B cell (primary cell): ENCODE measurements around the gene MYH7B. TPM values are rescaled to one million over a fixed set of nuclear protein-coding genes. Genes with fewer than 3 reads are reported as not detected.

ENCODE experiments used
- ATAC-seq: fragments of 200-7000 bp; cut with Tn5 transposase; one replicate; pipeline ENCODE4 v1.10.0; 2021; ENCODE audit warnings: low read depth, mild to moderate bottlenecking, moderate number of reproducible peaks, moderate library complexity
- CTCF ChIA-PET: fragments of 350-600 bp; sonication (Branson Sonifier 250); formaldehyde crosslinking; loops from one replicate; lab custom pipeline; 2021; ENCODE audit warnings: antibody characterized with exemption, inconsistent platforms; lab: Charles Lee
- POLR2A ChIA-PET: fragments of 350-600 bp; sonication (Branson Sonifier 250); formaldehyde crosslinking; loops from one replicate; lab custom pipeline; 2021; ENCODE audit warnings: antibody characterized with exemption; lab: Charles Lee
- DNase-seq: peaks from one replicate; pipeline ENCODE4 v3.0.0; 2013
- H2AFZ ChIP-seq: 2 replicates; pipeline ENCODE4 v1.6.1; 2012; ENCODE audit warnings: mild to moderate bottlenecking, low read depth, low read length; ENCODE audit not compliant: insufficient read depth, poor library complexity, severe bottlenecking
- H3K27ac ChIP-seq, 2 donors: 1 replicate in 1 of 2; 2 replicates in 1 of 2; pipeline ENCODE4 v1.5.1; 2012 to 2013; ENCODE audit warnings: low read length in 2 of 2, mild to moderate bottlenecking in 2 of 2, moderate library complexity in 1 of 2
- H3K27me3 ChIP-seq, 4 experiments: fragments of 200-600 bp in 1 of 4; sonication (generic) in 1 of 4; replicated peaks in 1 of 4; 1 replicate in 2 of 4; 2 replicates in 2 of 4; pipeline versions ENCODE4 v1.6.1 to v1.7.0; 2013 to 2016; ENCODE audit warnings: low read length in 3 of 4, mild to moderate bottlenecking in 2 of 4, mixed read lengths in 1 of 4, moderate library complexity in 1 of 4; ENCODE audit not compliant: insufficient read depth in 4 of 4, control insufficient read depth in 3 of 4; ENCODE audit errors: control extremely low read depth in 1 of 4
- H3K36me3 ChIP-seq, 2 experiments: replicated peaks in 1 of 2; 1 replicate in 1 of 2; 2 replicates in 1 of 2; pipeline versions ENCODE4 v1.6.1 to v1.7.1; 2013; ENCODE audit warnings: low read length in 1 of 2; ENCODE audit not compliant: insufficient read depth in 2 of 2, control insufficient read depth in 1 of 2; ENCODE audit errors: control extremely low read depth in 1 of 2, extremely low read depth in 1 of 2
- H3K4me1 ChIP-seq, 2 donors: fragments of 200-600 bp in 1 of 2; sonication (generic) in 1 of 2; 1 replicate in 1 of 2; 2 replicates in 1 of 2; pipeline versions ENCODE4 v1.5.1 to v1.6.1; 2013 to 2017; ENCODE audit warnings: low read length in 2 of 2; ENCODE audit not compliant: control insufficient read depth in 2 of 2, insufficient read depth in 2 of 2
- H3K4me2 ChIP-seq: replicated peaks from 2 replicates; pipeline ENCODE3; 2012; ENCODE audit warnings: mild to moderate bottlenecking, low read depth, low read length; ENCODE audit not compliant: poor library complexity, severe bottlenecking
- H3K4me3 ChIP-seq, 5 experiments: fragments of 200-600 bp in 1 of 5; sonication (generic) in 1 of 5; 1 replicate in 3 of 5; 2 replicates in 2 of 5; pipeline versions ENCODE4 v1.5.1 to v1.7.0; 2011 to 2016; ENCODE audit warnings: low read length in 4 of 5, mild to moderate bottlenecking in 4 of 5, low read depth in 2 of 5, control low read depth in 1 of 5, moderate library complexity in 1 of 5; ENCODE audit not compliant: insufficient read depth in 1 of 5; ENCODE audit errors: control extremely low read depth in 1 of 5, extremely low read depth in 1 of 5
- H3K79me2 ChIP-seq: fragments of 200-600 bp; sonication (generic); one replicate; pipeline ENCODE4 v1.6.0; 2016; ENCODE audit warnings: low read length; ENCODE audit not compliant: control insufficient read depth, insufficient read depth
- H3K9ac ChIP-seq: fragments of 200-600 bp; sonication (generic); 2 replicates; pipeline ENCODE4 v1.6.1; 2017; ENCODE audit warnings: mild to moderate bottlenecking, low read length, moderate library complexity
- H3K9me3 ChIP-seq, 3 donors: one replicate each; pipeline versions ENCODE4 v1.6.1 to v1.7.1; 2013; ENCODE audit warnings: low read length in 2 of 3; ENCODE audit not compliant: control insufficient read depth in 2 of 3, insufficient read depth in 1 of 3; ENCODE audit errors: control extremely low read depth in 1 of 3
- H4K20me1 ChIP-seq: 2 replicates; pipeline ENCODE4 v1.6.0; 2012; ENCODE audit warnings: mild to moderate bottlenecking, low read length; ENCODE audit not compliant: insufficient read depth, control insufficient read depth, poor library complexity, severe bottlenecking
- H3K27ac Mint-ChIP-seq: one replicate; pipeline ENCODE4 v1.8.0; 2021; ENCODE audit warnings: mixed read lengths
- H3K27me3 Mint-ChIP-seq: one replicate; pipeline ENCODE4 v1.8.0; 2021; ENCODE audit warnings: mixed read lengths
- H3K4me1 Mint-ChIP-seq: one replicate; pipeline ENCODE4 v1.8.0; 2021; ENCODE audit warnings: mixed read lengths
- H3K4me3 Mint-ChIP-seq: one replicate; pipeline ENCODE4 v1.8.0; 2021; ENCODE audit warnings: mixed read lengths
- H3K9me3 Mint-ChIP-seq: one replicate; pipeline ENCODE4 v1.8.0; 2022; ENCODE audit warnings: mixed read lengths; ENCODE audit not compliant: insufficient read depth
- CTCF ChIP-seq: fragments of 200-600 bp; IDR thresholded peaks from one replicate; pipeline ENCODE4 v1.8.0; 2022; ENCODE audit warnings: antibody characterized with exemption, mild to moderate bottlenecking
- EZH2 ChIP-seq: IDR thresholded peaks from 2 replicates; pipeline ENCODE4 v1.6.1; 2012; ENCODE audit warnings: borderline replicate concordance, low read depth, mild to moderate bottlenecking, moderate library complexity, low read length; ENCODE audit not compliant: insufficient read depth, poor library complexity, severe bottlenecking
- WGBS: methylation state at CpG from one replicate; pipeline ENCODE4 v1.1.5; 2013; ENCODE audit warnings: missing lambda C conversion rate; ENCODE audit not compliant: insufficient coverage; 5-methylcytosine and 5-hydroxymethylcytosine counted together
- intact Hi-C: fragments of 100-400 bp; cut with micrococcal nuclease; formaldehyde crosslinking; loops from one replicate; pipeline ENCODE4 v1.10.0; 2022
- polyA plus RNA-seq: library from polyadenylated mRNA; depleted of rRNA; stranded (reverse); fragments of >200 nt; gene quantifications from 2 replicates; pipeline ENCODE4 v1.2.3, GENCODE V29; 2012
- total RNA-seq, 2 donors: library from RNA; stranded (reverse); fragments of 120-200 nt in 1 of 2; gene quantifications; 1 replicate in 1 of 2; 2 replicates in 1 of 2; pipeline versions ENCODE4 v1.2.3 to v1.2.4, GENCODE V29; 2013 to 2022

The MYH7B gene
- total and polyA plus RNA-seq, 2 donors (not counting 1 experiment from before 2014, with no cell fraction given), result 0.79 to 1.2 TPM

- Histone ChIP-seq H3K4me1 (no peaks in the 10 kb centered on the region), H3K79me2 (no peaks in the 10 kb centered on the region), H3K9me3 (peaks cover 0 to 3% (median 0%) of the 10 kb centered on the region in 3 donors), H3K4me2 (no peak overlapping the region), H3K27ac (no peak overlapping the region), H3K9ac (no peak overlapping the region), H2AFZ (no peak overlapping the region), H3K36me3 (no peaks in the 10 kb centered on the region), H3K4me3 (no peak overlapping the region), H4K20me1 (no peaks in the 10 kb centered on the region), H3K27me3 (peaks cover 0 to 12% (median 2%) of the 10 kb centered on the region in 4 experiments)
- H3K4me1 Mint-ChIP-seq, result no peaks in the 10 kb centered on the region
- DNase-seq (no peak), ATAC-seq (no peak)
- no peak overlapping the region for H3K4me3 Mint-ChIP-seq
- ChIA-PET POLR2A (no interaction called here), CTCF (no interaction called here)
- H3K27ac Mint-ChIP-seq, result no peak overlapping the region
- WGBS, result 67% methylated on average over 12 of the region's 17 CpGs
- intact Hi-C loops, result no loop called here
- no peaks in the 10 kb centered on the region for H3K9me3 Mint-ChIP-seq
- peaks cover 14% of the 10 kb centered on the region for H3K27me3 Mint-ChIP-seq
- TF ChIP-seq CTCF (no peak), EZH2 (no peak)
Measured at GRCh38 chr20:34977365-34978091, 21.9 kb downstream of the MYH7B start.

GRCh38 chr20:34978092-34978744 lies 22.6 kb downstream of the MYH7B start:
- Mint-ChIP-seq H3K4me3 (no peak overlapping the region), H3K27ac (no peak overlapping the region), H3K27me3 (peaks cover 19% of the 10 kb centered on the region), H3K9me3 (no peaks in the 10 kb centered on the region), H3K4me1 (no peaks in the 10 kb centered on the region)
- no peak overlapping the region for H3K9ac ChIP-seq
- WGBS, result 91% methylated on average over 10 of the region's 10 CpGs
- H4K20me1 ChIP-seq, result no peaks in the 10 kb centered on the region
- H3K27me3 ChIP-seq, result peaks cover 0 to 12% (median 4%) of the 10 kb centered on the region in 4 experiments
- H3K4me3 ChIP-seq, result no peak overlapping the region
- H3K4me1 ChIP-seq, result no peaks in the 10 kb centered on the region
- no peak for DNase-seq
- POLR2A ChIA-PET, result interaction anchor here (0.6 kb wide), 1 partner anchor 1911 kb away, joined by 3 read pairs; no protein-coding TSS in a partner anchor
- peaks cover 0 to 3% (median 0%) of the 10 kb centered on the region in 3 donors for H3K9me3 ChIP-seq
- no peaks in the 10 kb centered on the region for H3K36me3 ChIP-seq
- H3K79me2 ChIP-seq, result no peaks in the 10 kb centered on the region
- intact Hi-C loops, result no loop called here
- H3K4me2 ChIP-seq, result no peak overlapping the region
- H3K27ac ChIP-seq, result no peak overlapping the region
- CTCF ChIA-PET, result no interaction called here
- TF ChIP-seq EZH2 (no peak), CTCF (no peak)
- H2AFZ ChIP-seq, result no peak overlapping the region
- no peak for ATAC-seq
